Measurements from ENCODE around the gene C15orf61.

- no peak for TF ChIP-seq CTCF (IDR thresholded peaks at IDR 0.05; ENCODE audit: low read depth, low read length)
- TF ChIP-seq EZH2phosphoT487 (IDR thresholded peaks at IDR 0.05; ENCODE audit: low read depth), result no peak
Observed at GRCh38 chr15:67501836-67502461, 19.0 kb upstream of the C15orf61 start.

Measured in OCI-LY3 (cell line).